NCI-H460 (cell line): ENCODE results near the gene RBM4. TPM values are rescaled to one million over a fixed set of nuclear protein-coding genes. Genes with fewer than 3 reads are reported as not detected.

ENCODE experiments used
- DNase-seq: peaks from one replicate; pipeline ENCODE4 v3.0.0-alpha.2; 2016; ENCODE audit warnings: low read depth; ENCODE audit errors: extremely low read depth
- small RNA-seq, 2 experiments: library from RNA; depleted of rRNA; stranded (forward); fragments of <200 nt; gene quantifications; one replicate each; pipeline ENCODE3, GENCODE V24; 2014
- total RNA-seq: library from RNA; depleted of rRNA; stranded (reverse); fragments of >200 nt; shearing (Covaris generic); gene quantifications from 2 replicates; pipeline ENCODE4 v1.2.3, GENCODE V29; 2014; rRNA removed

Gene RBM4
- total RNA-seq, 1 experiment from 2014 or later: 69.4 TPM

DNA sequence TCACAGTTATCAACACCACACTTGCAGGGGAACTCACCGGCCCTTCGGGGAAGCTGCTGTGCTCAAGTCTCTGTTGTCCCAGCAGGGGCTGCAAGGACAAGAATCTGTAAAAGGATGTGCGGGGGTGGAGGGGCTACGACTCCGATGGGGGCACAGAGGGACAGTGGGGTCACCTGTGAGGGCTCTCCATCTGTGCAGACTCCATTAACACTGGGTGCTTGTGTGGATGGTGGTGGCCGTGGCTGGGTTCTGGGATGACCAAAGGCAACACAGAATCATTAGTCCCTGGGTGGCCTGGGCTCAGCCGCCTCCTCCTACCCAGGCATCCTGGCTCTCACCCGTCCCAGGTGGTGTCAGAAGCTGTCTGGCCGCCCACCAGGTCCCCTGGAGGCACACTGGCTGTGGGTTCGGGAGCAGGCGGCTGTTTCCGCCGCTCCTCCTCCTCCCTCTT lies 49.4 kb downstream of the RBM4 start:
- no peak for DNase-seq

DNA sequence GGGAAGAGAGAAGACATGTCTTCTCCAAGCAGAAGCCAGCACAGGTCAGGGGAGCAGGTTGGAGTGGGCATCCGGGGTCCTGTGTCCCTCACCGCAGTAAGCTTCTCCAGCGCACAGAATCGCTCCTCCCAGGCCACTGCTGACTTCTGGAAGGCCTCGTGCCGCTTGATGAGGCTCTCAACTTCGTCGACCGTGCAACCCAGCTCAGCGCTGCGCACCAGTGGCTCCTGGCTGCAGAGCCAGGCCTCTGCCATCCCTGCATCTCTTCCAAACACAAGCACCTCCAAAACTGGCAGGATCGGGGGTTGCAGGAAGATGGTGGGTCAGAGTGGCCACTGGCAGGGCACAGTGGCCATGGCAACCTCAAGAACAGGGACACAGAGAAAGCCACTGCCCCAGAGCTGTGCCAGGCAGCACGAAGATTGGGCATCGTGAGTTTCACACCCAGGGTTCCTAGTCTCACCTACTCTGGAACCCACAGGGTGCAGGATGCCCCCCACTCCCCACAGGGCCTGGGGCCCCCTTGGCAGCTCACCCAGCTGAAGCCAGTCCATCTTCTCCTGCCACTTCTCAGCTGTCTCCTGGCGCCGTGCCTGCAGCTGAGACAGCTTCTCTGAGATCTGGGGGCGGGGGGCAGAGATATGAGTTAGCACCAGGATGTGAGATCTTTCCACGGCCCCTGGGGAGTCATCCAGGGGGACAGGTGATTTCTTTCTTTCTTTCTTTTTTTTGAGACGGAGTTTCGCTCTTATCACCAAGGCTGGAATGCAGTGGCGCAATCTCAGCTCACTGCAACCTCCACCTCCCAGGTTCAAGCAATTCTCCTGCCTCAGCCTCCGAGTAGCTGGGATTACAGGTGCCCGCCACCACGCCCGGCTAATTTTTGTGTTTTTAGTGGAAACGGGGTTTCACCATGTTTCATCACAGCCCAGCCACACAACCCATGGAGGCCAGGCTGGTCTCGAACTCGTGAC lies 50.3 kb downstream of the RBM4 start:
- DNase-seq: no peak

- DNase-seq: no peak
Observed at GRCh38 chr11:66689661-66690590, 51.4 kb downstream of the RBM4 start.

DNA sequence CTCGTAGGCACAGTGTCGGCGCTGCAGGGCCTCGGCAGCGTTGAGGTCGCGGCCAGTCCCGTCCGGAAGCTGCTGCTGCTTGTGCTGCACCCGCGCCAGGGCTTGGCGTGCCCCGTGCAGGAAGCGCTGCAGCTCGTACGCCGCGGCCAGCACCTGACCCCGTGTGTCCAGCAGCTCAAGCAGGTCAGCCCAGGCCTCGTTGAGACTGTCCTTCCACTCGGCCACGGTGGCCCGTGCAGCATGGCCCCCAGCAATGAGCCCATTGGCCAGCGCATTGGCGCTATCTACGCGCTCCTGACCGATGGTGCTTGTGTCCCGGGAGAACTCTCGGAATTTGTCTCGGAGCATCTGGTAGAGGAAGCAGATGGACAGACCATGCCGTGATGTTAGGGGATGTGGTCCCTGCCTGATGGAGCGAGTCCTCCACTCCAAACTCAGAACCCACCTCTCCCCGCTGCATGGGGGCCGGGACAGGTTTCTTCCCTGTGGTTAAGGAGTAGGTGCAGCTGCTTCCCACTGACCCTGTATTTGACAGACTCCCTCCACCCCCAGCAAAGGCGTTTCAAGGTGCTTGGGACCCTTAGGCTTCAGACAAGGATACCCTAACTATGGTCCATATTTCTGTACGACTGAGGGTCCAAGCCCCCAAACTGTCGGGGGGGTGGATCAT lies 52.9 kb downstream of the RBM4 start:
- DNase-seq: no peak

DNA sequence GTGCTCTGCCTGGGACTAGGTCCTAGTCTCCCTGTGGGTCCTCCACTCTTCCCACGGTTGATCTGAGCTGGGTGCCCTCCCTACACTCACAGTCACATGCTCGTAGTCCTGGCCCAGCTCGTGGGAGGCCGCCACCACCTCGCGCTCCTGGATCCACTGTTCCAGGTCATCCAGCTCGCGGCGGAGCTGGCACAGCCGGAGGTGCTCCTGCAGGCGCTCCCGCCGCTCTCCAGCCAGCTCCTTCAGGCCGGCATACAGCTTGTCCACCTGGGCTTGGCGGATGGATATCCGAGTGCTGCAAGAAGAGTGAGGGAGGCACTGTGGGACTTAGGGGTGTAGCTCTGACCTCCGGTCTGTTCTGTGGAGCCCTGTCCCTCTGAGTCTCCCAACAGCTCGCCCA lies 53.9 kb downstream of the RBM4 start:
- DNase-seq: no peak

GRCh38 chr11:66692871-66693331 lies 54.4 kb downstream of the RBM4 start:
- no peak for DNase-seq

DNA sequence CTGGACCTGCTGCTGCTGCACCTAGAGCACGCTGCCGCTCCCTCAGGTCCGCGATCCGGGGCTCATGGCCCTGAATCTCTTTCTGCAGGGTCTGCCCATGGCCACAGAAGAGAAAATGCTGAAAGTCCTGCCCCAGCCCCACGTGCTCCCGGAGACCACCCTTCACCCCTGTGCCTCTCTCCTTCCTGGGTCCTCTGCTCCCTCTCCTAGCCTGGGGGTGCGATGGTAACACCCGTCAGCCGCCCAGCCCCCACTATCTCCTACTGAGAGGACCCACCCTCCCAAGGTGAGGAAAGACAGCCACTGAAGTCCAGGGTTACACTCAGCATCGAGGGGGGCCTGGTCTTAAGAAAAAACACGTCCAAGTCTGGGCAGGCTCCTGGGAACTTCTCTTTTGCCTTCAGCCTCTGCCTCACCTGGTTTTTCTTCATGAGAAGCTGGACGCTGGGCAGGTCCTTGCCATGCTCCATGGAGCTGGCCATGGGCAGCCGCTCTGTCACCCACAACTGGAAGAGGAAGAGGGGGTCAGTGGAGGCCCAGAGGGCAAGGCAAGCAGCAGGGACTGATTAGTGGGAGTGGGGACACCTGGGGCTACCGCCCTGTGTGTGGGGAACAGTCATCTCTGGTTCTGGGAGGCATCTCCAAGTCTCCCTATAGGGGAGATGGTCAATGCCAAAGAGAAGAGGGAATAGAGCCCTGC lies 55.0 kb downstream of the RBM4 start:
- no peak for DNase-seq

DNA sequence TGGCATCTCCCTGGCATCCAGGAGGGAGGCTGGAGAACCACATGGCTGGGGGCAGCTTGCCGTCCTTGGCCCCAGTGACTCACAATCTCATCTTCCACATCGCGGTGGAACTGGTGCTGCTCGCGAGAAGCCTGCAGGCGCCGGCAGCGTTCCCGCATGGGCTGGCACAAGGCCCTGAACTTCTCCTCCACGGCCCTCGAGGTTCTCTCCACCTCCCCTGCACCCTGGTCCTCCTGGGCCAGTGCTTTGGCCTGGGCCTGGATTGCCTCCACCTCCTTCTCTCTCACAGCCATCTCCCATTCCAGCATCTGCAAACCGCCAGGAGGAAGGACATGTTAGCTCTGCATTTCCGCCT lies 55.5 kb downstream of the RBM4 start:
- DNase-seq: no peak

DNA sequence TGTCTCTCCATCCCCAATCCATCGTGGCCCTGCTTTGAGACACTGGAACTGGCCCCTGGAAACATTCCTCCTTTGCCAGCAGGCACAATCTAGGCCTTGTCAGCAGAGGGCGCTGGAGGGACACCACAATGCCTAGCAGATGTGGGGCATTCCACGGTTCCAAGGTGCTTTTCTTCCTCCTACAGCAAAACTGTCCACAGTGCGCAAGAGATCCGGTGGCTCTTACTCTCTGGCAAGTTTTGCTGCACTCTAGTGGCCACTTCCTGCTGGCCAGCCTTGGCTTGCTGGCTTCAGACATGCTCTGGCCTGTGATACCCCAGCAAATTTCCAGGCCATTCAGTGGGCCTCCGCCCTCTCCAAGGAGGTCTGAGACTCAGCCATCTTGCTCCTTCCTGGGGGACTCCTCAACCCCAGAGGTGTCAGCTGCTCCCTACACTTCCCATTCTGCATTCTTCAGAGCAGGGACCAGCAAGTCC lies 56.3 kb downstream of the RBM4 start:
- DNase-seq: peak; percentile 94

Small RNA genes within 50 kb of the gene (small RNA-seq; reads per million reads assigned to genes)
- 0 reads per million in 2 experiments for gene RNU4-39P

Other genes starting within 250 kb of the RBM4 start
- gene NPAS4, start 217.7 kb upstream of the RBM4 start, total RNA-seq: not detected in 2 replicates
- 66.8 and 90.4 TPM in 2 replicates for gene MRPL11, start 199.9 kb upstream of the RBM4 start, total RNA-seq
- 2.7 and 3.2 TPM in 2 replicates for gene PELI3, start 171.8 kb upstream of the RBM4 start, total RNA-seq
- gene DPP3, start 158.3 kb upstream of the RBM4 start, total RNA-seq: 30.8 and 31.9 TPM in 2 replicates
- 13.7 and 16.7 TPM in 2 replicates for gene BBS1, start 128.1 kb upstream of the RBM4 start, total RNA-seq
- gene ZDHHC24, start 92.7 kb upstream of the RBM4 start, total RNA-seq: 8.0 and 13.7 TPM in 2 replicates
- gene ACTN3, start 91.8 kb upstream of the RBM4 start, total RNA-seq: not detected in 2 replicates
- gene CTSF, start 70.1 kb upstream of the RBM4 start, total RNA-seq: 9.0 and 9.5 TPM in 2 replicates
- 0.37 and 0.52 TPM in 2 replicates for gene CCDC87, start 45.6 kb upstream of the RBM4 start, total RNA-seq
- gene CCS, start 45.5 kb upstream of the RBM4 start, total RNA-seq: 13.7 and 14.7 TPM in 2 replicates
- gene RBM14, start 22.1 kb upstream of the RBM4 start, total RNA-seq: 36.9 and 38.1 TPM in 2 replicates
- 14.1 and 17.2 TPM in 2 replicates for gene RBM4B, start 39.2 kb downstream of the RBM4 start, total RNA-seq
- 17.0 and 17.4 TPM in 2 replicates for gene SPTBN2, start 90.5 kb downstream of the RBM4 start, total RNA-seq
- gene RCE1, start 204.7 kb downstream of the RBM4 start, total RNA-seq: 24.1 and 30.8 TPM in 2 replicates
- gene LRFN4, start 218.4 kb downstream of the RBM4 start, total RNA-seq: 30.5 and 32.4 TPM in 2 replicates